Adrenal gland (tissue), 12 donors: Measurements from ENCODE around the gene BABAM2. TPM values are rescaled to one million over a fixed set of nuclear protein-coding genes. Genes with fewer than 3 reads are reported as not detected.

ENCODE experiments used
- DNase-seq, 7 donors: peaks; one replicate each; pipeline ENCODE4 v3.0.0-alpha.2; 2019 to 2020
- H3K27ac ChIP-seq, 5 donors: fragments of 200-600 bp; sonication (generic) in 4 of 5; 1 replicate in 3 of 5; 2 replicates in 2 of 5; pipeline versions ENCODE4 v1.5.1 to v1.8.0; 2016 to 2020; ENCODE audit warnings: mild to moderate bottlenecking in 1 of 5
- H3K27me3 ChIP-seq: fragments of 200-600 bp; 2 replicates; pipeline ENCODE4 v1.8.0; 2021
- H3K36me3 ChIP-seq, 2 donors: fragments of 200-600 bp; replicated peaks in 1 of 2; 1 replicate in 1 of 2; 2 replicates in 1 of 2; pipeline versions ENCODE4 v1.5.1 to v1.8.0; 2018 to 2022
- H3K4me1 ChIP-seq, 2 donors: fragments of 200-600 bp; replicated peaks in 1 of 2; 1 replicate in 1 of 2; 2 replicates in 1 of 2; pipeline versions ENCODE4 v1.5.1 to v1.8.0; 2018 to 2021
- H3K4me3 ChIP-seq, 4 donors: fragments of 200-600 bp; sonication (generic) in 3 of 4; one replicate each; pipeline ENCODE4 v1.5.1; 2016 to 2018
- H3K9me3 ChIP-seq, 3 donors: fragments of 200-600 bp; sonication (generic) in 1 of 3; replicated peaks in 1 of 3; 1 replicate in 2 of 3; 2 replicates in 1 of 3; pipeline versions ENCODE4 v1.5.1 to v1.8.0; 2016 to 2021
- CTCF ChIP-seq, 6 experiments: fragments of 450-650 bp in 4 of 6; fragments of 200-600 bp in 2 of 6; sonication (generic) in 1 of 6; IDR thresholded peaks; 1 replicate in 5 of 6; 2 replicates in 1 of 6; pipeline versions ENCODE4 v1.5.1 to v1.8.0; 2016 to 2021; ENCODE audit warnings: antibody characterized with exemption in 6 of 6, mild to moderate bottlenecking in 2 of 6, moderate library complexity in 1 of 6
- POLR2A ChIP-seq, 2 donors: fragments of 450-650 bp; IDR thresholded peaks; one replicate each; pipeline ENCODE4 v1.6.1; 2017; ENCODE audit warnings: antibody characterized with exemption in 2 of 2, mild to moderate bottlenecking in 2 of 2, moderate library complexity in 1 of 2
- WGBS, 4 donors: extraction: QIAGEN DNeasy Blood & Tissue Kit in 2 of 4; methylation state at CpG; one replicate each; pipeline versions ENCODE4 v1.1.5 to v1.1.7; 2013 to 2017; 5-methylcytosine and 5-hydroxymethylcytosine counted together
- intact Hi-C, 2 donors: fragments of 100-400 bp; cut with DNase I; formaldehyde crosslinking; loops; one replicate each; pipeline versions ENCODE4 v1.14.1 to v1.15.0; 2022 to 2023
- polyA plus RNA-seq, 3 donors: library from polyadenylated mRNA; stranded (reverse); fragments of 200-250 nt in 2 of 3; fragments of 350-450 nt in 1 of 3; fragmentation: Illumina TruSeq in 1 of 3; extraction: RNeasy Lipid Tissue Mini Kit (QIAGEN cat#74804) in 1 of 3; gene quantifications; one replicate each; pipeline ENCODE4 v1.2.3, GENCODE V29; 2013 to 2014
- total RNA-seq, 9 donors: library from RNA; depleted of rRNA in 4 of 9; stranded (reverse); fragments of >200 nt in 4 of 9; fragments of 120-200 nt in 1 of 9; fragmentation: NEBNext Ultra II Directional in 1 of 9; extraction: Animal tissue kit (Norgen Biotek cat#: 25700) in 1 of 9; gene quantifications; one replicate each; pipeline versions ENCODE4 v1.1.0 to v1.2.4, GENCODE V29; 2013 to 2023
- donor health status: healthy with polysubstance abuse.
- donor health status: Bipolar disorder and iron deficiency.
- donor health status: DM: yes; HTN: yes; CAD: no.
- donor health status: DM: no; HTN: no; CAD: no.
- donor health status: DM: no; HTN: no; CAD: no.
- donor health status: DM: yes; HTN: yes; CAD: no.

BABAM2 gene
- total and polyA plus RNA-seq, 12 donors: 88.2 to 925 (median 357) TPM

- DNase-seq: no peak
- Histone ChIP-seq H3K4me1 (peaks cover 0 to 27% of the 10 kb centered on the region in 2 donors), H3K36me3 (no peaks in the 10 kb centered on the region), H3K9me3 (no peaks in the 10 kb centered on the region), H3K4me3 (no peak overlapping the region), H3K27me3 (no peaks in the 10 kb centered on the region), H3K27ac (no peak overlapping the region)
- intact Hi-C loops: no loop called here
- 96 to 100% (median 97%) methylated on average over 2 of the region's 2 CpGs for WGBS, 4 donors
- TF ChIP-seq CTCF (IDR thresholded peaks at IDR 0.05): no peak
- TF ChIP-seq POLR2A (IDR thresholded peaks at IDR 0.05): no peak
Measured at GRCh38 chr2:28096421-28096820, 205.9 kb downstream of the BABAM2 start.

- H3K9me3 ChIP-seq: no peaks in the 10 kb centered on the region
- DNase-seq: no peak
- WGBS, 4 donors: 85 to 89% (median 86%) methylated on average over 4 of the region's 4 CpGs
- H3K4me3 ChIP-seq: no peak overlapping the region
- no peak overlapping the region for H3K27ac ChIP-seq
- no peaks in the 10 kb centered on the region for H3K36me3 ChIP-seq
- no peak for TF ChIP-seq POLR2A (IDR thresholded peaks at IDR 0.05)
- TF ChIP-seq CTCF (IDR thresholded peaks at IDR 0.05): no peak
- no peaks in the 10 kb centered on the region for H3K27me3 ChIP-seq
- intact Hi-C loops: no loop called here
- peaks cover 6 to 41% of the 10 kb centered on the region in 2 donors for H3K4me1 ChIP-seq
Measured at GRCh38 chr2:28098501-28099225, 208.1 kb downstream of the BABAM2 start.

- 83 to 89% (median 86%) methylated on average over 2 of the region's 2 CpGs for WGBS, 4 donors
- peaks cover 6 to 37% of the 10 kb centered on the region in 2 donors for H3K4me1 ChIP-seq
Measured at GRCh38 chr2:28101123-28101522, 210.6 kb downstream of the BABAM2 start.

GRCh38 chr2:28101892-28102291 is 211.4 kb downstream of the BABAM2 start:
- no peaks in the 10 kb centered on the region for H3K9me3 ChIP-seq
- peak overlapping the region in 1 of 4 donors; percentile 17 for H3K4me3 ChIP-seq
- no peak for DNase-seq
- intact Hi-C loops: no loop called here
- peaks cover 6 to 37% of the 10 kb centered on the region in 2 donors for H3K4me1 ChIP-seq
- H3K27ac ChIP-seq: peak overlapping the region in 2 of 5 donors; percentile 62 to 66
- no peaks in the 10 kb centered on the region for H3K27me3 ChIP-seq
- 60 to 76% (median 68%) methylated on average over 3 of the region's 3 CpGs for WGBS, 4 donors
- no peaks in the 10 kb centered on the region for H3K36me3 ChIP-seq
- TF ChIP-seq CTCF (IDR thresholded peaks at IDR 0.05): no peak
- no peak for TF ChIP-seq POLR2A (IDR thresholded peaks at IDR 0.05)

More at GRCh38 chr2:28101123-28101522, 210.6 kb downstream of the BABAM2 start:
- H3K27ac ChIP-seq: peak overlapping the region in 1 of 5 donors; percentile 1
- no peaks in the 10 kb centered on the region for H3K9me3 ChIP-seq
- no peaks in the 10 kb centered on the region for H3K27me3 ChIP-seq
- no peak for TF ChIP-seq CTCF (IDR thresholded peaks at IDR 0.05)
- no peak for TF ChIP-seq POLR2A (IDR thresholded peaks at IDR 0.05)
- no peaks in the 10 kb centered on the region for H3K36me3 ChIP-seq
- no peak overlapping the region for H3K4me3 ChIP-seq
- no peak for DNase-seq
- intact Hi-C loops: no loop called here
